NB4 (cell line): Measurements from ENCODE around the gene ANP32B.
"Not testable (repeated sequence)": the region's sequence is repeated elsewhere in the genome, so short reads cannot be mapped to it uniquely, and the experiment has no call there.

Experiments
- DNase-seq: peaks from one replicate; pipeline ENCODE4 v3.0.0; 2010; ENCODE audit warnings: low read depth
- H3K4me3 ChIP-seq: one replicate; pipeline ENCODE4 v1.5.1; 2011; ENCODE audit warnings: mild to moderate bottlenecking, low read depth, low read length, moderate library complexity
- MYC ChIP-seq: IDR thresholded peaks from 2 replicates; pipeline ENCODE4 v1.6.1; 2011; ENCODE audit warnings: low read depth, low read length
- POLR2A ChIP-seq: IDR thresholded peaks from 2 replicates; pipeline ENCODE4 v1.6.1; 2011; ENCODE audit warnings: mild to moderate bottlenecking; ENCODE audit not compliant: insufficient read length; ENCODE audit errors: extremely low read depth
- TF ChIP-seq, protein P1 (sequence below): IDR thresholded peaks from 2 replicates; pipeline ENCODE4 v1.6.1; 2011; ENCODE audit warnings: low read depth, low read length
- TF ChIP-seq, protein P2 (sequence below): IDR thresholded peaks from one replicate; pipeline ENCODE4 v1.5.1; 2012; ENCODE audit warnings: low read depth, low read length

Gene ANP32B

DNA sequence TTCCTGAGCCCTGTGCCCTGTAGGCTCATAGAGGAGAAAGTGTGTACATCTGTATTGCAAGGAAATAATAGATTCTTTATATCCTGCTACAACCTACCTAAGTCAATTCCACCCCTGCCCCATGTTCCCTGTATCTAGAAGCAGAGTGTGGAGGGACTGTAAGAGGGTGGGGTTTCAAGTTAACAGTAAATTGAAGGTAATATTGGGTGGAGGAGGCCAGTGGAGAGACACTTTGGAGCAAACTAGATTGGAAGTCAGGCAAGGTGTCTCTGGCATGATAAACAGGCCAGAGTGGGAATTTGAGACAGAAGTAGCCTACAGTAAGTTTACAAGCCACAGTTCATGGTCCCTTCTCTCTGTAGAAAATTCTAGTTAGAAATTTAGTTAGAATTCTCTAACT lies 42.9 kb upstream of the ANP32B start:
- TF ChIP-seq POLR2A, result no peak
- TF ChIP-seq, protein P1, sequence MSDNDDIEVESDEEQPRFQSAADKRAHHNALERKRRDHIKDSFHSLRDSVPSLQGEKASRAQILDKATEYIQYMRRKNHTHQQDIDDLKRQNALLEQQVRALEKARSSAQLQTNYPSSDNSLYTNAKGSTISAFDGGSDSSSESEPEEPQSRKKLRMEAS, result no peak
- no peak for TF ChIP-seq MYC
- TF ChIP-seq, protein P2, sequence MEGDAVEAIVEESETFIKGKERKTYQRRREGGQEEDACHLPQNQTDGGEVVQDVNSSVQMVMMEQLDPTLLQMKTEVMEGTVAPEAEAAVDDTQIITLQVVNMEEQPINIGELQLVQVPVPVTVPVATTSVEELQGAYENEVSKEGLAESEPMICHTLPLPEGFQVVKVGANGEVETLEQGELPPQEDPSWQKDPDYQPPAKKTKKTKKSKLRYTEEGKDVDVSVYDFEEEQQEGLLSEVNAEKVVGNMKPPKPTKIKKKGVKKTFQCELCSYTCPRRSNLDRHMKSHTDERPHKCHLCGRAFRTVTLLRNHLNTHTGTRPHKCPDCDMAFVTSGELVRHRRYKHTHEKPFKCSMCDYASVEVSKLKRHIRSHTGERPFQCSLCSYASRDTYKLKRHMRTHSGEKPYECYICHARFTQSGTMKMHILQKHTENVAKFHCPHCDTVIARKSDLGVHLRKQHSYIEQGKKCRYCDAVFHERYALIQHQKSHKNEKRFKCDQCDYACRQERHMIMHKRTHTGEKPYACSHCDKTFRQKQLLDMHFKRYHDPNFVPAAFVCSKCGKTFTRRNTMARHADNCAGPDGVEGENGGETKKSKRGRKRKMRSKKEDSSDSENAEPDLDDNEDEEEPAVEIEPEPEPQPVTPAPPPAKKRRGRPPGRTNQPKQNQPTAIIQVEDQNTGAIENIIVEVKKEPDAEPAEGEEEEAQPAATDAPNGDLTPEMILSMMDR, result no peak
- H3K4me3 ChIP-seq, result no peak overlapping the region
- no peak for DNase-seq

DNA sequence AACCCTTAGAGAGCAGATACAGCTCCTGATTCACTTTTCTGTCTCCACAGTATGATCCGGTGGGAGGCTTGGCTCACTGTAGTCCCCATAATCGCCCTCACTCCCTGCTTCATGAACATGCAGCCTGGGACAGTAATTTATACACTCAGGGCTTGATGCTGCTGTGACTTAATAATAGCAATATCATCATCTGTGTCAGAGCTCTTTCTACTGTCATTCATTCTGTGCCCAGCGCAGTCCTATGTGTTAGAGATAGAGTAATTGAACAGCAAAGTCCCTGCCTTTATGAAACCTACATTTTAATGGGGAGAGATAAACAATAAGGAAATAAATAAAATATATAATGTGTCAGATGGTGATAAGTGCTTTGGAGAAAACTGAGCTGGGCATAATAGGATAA lies 42.4 kb upstream of the ANP32B start:
- no peak overlapping the region for H3K4me3 ChIP-seq
- no peak for DNase-seq
- TF ChIP-seq, protein P2, result no peak
- TF ChIP-seq, protein P1, result no peak
- TF ChIP-seq POLR2A (no peak), MYC (no peak)

DNA sequence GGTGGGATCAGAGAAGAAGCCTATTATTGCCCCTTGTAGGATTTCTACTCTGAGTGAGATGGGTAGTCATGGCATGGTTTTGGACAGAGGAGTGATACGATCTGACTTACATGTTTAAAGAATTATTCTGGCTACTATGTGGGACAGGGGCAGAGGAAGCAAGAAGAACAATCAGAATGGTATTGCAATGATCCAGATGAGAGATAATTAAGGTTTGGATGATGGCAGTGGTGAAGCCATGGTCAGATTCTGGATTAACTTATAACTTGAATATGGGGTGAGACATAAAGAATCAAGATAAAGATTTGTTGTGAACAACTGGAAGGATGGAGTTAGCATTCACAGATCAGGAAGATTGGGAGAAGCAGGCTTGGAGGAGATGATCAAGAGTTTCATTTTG lies 41.8 kb upstream of the ANP32B start:
- no peak for DNase-seq
- no peak overlapping the region for H3K4me3 ChIP-seq
- TF ChIP-seq, protein P1, result no peak
- TF ChIP-seq, protein P2, result no peak
- TF ChIP-seq MYC, result no peak
- no peak for TF ChIP-seq POLR2A

DNA sequence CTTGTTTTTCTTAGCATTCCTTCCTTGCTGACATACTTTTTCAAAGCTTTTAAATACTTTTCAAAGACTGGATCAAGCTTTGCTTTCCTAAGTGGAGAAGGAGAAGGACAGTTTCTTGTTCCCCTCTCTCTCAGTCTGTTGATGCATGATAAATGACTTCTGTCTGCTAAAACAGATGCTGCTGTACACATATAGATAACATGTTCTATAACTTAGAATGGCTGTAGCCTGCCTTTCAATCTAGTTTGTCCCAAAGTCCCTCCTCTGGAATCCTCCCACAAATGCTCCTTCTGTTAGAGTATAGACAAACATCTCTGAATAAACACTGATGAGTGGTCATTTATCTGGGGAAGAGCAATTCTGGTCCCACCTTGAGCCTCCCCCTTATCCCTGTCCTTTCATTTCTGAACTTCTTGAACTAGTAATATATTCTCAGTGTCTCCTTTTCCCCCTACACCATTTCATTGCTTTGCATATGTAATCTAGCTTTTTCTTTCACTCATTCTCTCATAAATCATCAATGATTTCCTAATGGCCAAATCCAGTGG lies 39.8 kb upstream of the ANP32B start:
- DNase-seq, result no peak
- TF ChIP-seq MYC (no peak), POLR2A (no peak)
- TF ChIP-seq, protein P1, result no peak
- TF ChIP-seq, protein P2, result no peak
- no peak overlapping the region for H3K4me3 ChIP-seq

DNA sequence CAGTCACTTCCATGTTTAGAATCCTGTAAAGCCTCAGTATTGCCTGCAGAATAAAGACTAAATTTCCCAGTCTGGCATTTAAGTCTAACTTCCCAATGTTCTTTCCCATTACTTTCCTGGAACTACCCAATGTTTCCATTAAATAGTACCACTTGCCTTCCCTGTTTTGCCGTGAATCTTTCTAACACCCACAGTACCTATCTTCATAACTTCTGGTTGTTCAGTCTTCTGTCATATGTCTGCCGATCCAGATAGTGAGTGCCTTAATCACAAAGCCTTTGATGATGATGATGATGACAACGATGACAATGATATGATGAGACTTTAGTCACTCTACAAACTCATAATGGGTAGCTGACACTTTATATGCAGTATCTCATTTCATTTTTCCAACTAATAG lies 38.5 kb upstream of the ANP32B start:
- TF ChIP-seq, protein P2, result no peak
- no peak for TF ChIP-seq MYC
- TF ChIP-seq, protein P1, result no peak
- no peak for TF ChIP-seq POLR2A
- no peak for DNase-seq
- no peak overlapping the region for H3K4me3 ChIP-seq

DNA sequence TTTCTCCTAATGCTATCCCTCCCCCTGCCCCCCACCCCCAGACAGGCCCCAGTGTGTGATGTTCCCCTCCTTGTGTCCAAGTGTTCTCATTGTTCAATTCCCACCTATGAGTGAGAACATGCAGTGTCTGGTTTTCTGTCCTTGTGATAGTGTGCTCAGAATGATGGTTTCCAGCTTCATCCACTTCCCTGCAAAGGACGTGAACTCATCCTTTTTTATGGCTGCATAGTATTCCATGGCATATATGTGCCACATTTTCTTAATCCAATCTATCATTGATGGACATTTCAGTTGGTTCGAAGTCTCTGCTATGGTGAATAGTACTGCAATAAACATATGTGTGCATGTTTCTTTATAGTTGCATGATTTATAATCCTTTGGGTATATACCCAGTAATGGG lies 37.7 kb upstream of the ANP32B start:
- DNase-seq, result not testable (repeated sequence)

DNA sequence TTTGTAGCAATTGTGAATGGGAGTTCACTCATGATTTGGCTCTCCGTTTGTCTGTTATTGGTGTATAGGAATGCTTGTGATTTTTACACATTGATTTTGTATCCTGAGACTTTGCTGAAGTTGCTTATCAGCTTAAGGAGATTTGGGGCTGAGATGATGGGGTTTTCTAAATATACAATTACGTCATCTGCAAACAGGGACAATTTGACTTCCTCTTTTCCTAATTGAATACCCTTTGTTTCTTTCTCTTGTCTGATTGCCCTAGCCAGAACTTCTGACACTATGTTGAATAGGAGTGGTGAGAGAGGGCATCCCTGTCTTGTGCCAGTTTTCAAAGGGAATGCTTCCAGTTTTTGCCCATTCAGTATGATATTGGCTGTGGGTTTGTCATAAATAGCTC lies 36.0 kb upstream of the ANP32B start:
- not testable (repeated sequence) for DNase-seq

More for the DNA sequence above, 37.7 kb upstream of the ANP32B start:
- H3K4me3 ChIP-seq, result not testable (repeated sequence)

DNA sequence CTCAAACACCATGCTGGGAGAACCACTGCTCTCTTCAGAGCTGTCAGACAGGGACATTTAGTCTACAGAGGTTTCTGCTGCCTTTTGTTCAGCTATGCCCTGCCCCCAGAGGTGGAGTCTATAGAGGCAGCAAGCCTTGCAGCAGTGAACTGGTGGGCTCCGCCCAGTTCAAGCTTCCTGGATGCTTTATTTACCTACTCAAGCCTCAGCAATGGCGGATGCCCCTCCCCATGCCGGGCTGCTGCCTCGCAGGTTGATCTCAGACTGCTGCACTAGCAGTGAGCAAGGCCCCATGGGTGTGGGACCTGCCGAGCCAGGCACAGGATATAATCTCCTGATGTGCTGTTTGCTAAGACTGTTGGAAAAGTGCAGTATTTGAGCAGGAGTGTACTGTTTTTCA lies 32.3 kb upstream of the ANP32B start:
- DNase-seq, H3K4me3 ChIP-seq: not testable (repeated sequence)

More for the DNA sequence above, 36.0 kb upstream of the ANP32B start:
- not testable (repeated sequence) for H3K4me3 ChIP-seq
